GM12873 (cell line): Measurements from ENCODE around the gene PCDHGA8.

Source experiments
- CTCF ChIP-seq: IDR thresholded peaks from 2 replicates; pipeline ENCODE4 v1.5.1; 2012; ENCODE audit warnings: low read depth, mild to moderate bottlenecking, moderate library complexity, low read length, control low read depth; ENCODE audit not compliant: insufficient read depth; ENCODE audit errors: missing control alignments

Gene PCDHGA8

GRCh38 chr5:141392429-141393198, at the start of gene PCDHGA8:
Gene PCDHGA8 (plus strand): TSS chr5:141392633. CDS start chr5:141392814, 181 bp downstream.
- peak; percentile 27 for TF ChIP-seq CTCF

DNA sequence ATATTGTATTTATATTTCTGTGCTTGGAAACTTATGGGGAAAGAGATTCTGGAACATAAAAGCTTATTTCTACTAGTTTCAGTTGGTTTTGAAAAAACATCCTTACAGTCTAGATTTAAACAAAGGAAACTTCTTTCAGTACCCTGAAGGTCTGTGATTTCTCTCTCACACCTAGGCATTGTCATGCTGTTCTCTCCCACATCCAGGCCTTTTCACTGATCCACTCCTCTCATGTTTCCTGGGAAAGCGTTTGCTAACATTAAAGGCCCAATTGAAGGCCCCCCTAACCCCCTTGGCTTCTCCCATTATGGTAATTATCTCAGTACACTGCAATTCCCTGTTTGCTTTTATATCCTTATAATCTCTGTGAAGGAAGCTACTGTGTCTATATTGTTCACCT, 49.7 kb upstream of the PCDHGA8 start:
- no peak for TF ChIP-seq CTCF

- TF ChIP-seq CTCF = peak; percentile 57
Measured at GRCh38 chr5:141343242-141343952, 49.0 kb upstream of the PCDHGA8 start, which contains the start of gene PCDHGA3. Gene PCDHGA3 (plus strand): TSS chr5:141343829. CDS start chr5:141344034, 205 bp downstream.

- TF ChIP-seq CTCF = no peak
Measured at GRCh38 chr5:141343953-141344463, 48.4 kb upstream of the PCDHGA8 start.

DNA sequence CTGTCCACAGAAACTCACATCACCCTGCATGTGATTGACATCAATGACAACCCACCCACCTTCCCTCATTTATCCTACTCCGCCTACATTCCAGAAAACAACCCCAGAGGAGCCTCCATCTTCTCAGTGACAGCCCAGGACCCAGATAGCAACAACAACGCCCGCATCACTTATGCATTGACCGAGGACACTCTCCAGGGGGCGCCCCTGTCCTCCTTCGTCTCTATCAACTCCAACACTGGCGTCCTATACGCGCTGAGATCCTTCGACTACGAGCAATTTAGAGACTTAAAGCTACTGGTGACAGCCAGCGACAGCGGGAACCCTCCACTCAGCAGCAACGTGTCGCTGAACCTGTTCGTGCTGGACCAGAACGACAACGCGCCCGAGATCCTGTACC, 47.1 kb upstream of the PCDHGA8 start:
- TF ChIP-seq CTCF = no peak

GRCh38 chr5:141349917-141350619, 42.4 kb upstream of the PCDHGA8 start, which contains the start of gene PCDHGB1:
Gene PCDHGB1 (plus strand): TSS chr5:141350099. CDS start chr5:141350261, 162 bp downstream.
- TF ChIP-seq CTCF = peak; percentile 70
